VCaP (cell line): Measurements from ENCODE around the gene PIGL.

Experiments
- H3K27ac ChIP-seq: fragments of 450-650 bp; 2 replicates; pipeline ENCODE4 v1.5.1; 2017
- TF ChIP-seq, protein P1 (sequence below): fragments of 450-650 bp; conservative IDR thresholded peaks from 2 replicates; pipeline ENCODE4 v1.5.1; 2017; ENCODE audit warnings: mild to moderate bottlenecking, moderate library complexity

Gene PIGL

DNA sequence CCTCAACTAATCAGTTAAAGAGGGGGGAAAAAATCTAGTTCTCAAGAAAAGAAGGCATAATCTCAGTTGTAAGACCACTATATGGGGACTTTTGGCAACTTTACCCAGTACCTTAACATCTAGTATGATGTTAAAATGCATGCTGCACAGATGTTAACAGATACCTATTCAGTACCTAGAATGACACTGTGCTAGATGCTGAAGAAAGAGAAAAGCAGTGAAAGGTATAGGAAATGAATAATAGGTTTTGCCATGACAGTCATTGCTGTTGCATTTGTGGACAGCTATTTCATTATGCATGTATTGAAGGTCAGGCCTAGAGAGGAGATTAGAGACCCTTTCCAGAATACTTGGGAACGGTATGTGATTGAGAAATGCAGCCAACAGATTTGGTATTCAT lies 34.5 kb downstream of the PIGL start:
- no peak overlapping the region for H3K27ac ChIP-seq
- TF ChIP-seq, protein P1, sequence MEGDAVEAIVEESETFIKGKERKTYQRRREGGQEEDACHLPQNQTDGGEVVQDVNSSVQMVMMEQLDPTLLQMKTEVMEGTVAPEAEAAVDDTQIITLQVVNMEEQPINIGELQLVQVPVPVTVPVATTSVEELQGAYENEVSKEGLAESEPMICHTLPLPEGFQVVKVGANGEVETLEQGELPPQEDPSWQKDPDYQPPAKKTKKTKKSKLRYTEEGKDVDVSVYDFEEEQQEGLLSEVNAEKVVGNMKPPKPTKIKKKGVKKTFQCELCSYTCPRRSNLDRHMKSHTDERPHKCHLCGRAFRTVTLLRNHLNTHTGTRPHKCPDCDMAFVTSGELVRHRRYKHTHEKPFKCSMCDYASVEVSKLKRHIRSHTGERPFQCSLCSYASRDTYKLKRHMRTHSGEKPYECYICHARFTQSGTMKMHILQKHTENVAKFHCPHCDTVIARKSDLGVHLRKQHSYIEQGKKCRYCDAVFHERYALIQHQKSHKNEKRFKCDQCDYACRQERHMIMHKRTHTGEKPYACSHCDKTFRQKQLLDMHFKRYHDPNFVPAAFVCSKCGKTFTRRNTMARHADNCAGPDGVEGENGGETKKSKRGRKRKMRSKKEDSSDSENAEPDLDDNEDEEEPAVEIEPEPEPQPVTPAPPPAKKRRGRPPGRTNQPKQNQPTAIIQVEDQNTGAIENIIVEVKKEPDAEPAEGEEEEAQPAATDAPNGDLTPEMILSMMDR: no peak

DNA sequence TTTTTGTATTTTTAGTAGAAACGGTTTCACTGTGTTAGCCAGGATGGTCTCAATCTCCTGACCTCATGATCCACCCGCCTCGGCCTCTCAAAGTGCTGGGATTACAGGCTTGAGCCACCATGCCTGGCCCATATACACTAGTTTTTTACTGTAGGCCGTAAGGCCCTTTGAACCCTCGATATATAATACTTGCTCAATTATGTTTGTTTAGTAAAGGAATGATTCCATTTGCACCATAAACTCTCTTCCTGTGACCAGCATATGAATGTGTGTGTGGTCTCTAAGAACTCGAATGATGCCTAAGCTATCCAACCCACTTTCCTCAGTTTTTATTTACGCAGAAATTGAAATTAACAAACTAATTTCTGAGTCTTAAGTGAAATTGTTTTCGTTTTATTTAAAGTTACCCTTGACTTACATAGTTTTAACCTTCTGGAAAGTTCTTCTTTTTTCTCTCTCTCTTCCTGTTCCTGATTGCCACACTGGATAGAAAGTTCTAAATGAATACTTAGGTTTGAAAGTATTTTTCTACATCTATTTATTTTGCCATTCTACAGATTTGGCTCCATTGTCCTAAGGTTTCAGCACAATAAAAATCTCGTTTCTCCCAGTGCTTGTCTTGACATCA lies 37.9 kb downstream of the PIGL start:
- TF ChIP-seq, protein P1: no peak
- H3K27ac ChIP-seq: peak overlapping the region; percentile 53

DNA sequence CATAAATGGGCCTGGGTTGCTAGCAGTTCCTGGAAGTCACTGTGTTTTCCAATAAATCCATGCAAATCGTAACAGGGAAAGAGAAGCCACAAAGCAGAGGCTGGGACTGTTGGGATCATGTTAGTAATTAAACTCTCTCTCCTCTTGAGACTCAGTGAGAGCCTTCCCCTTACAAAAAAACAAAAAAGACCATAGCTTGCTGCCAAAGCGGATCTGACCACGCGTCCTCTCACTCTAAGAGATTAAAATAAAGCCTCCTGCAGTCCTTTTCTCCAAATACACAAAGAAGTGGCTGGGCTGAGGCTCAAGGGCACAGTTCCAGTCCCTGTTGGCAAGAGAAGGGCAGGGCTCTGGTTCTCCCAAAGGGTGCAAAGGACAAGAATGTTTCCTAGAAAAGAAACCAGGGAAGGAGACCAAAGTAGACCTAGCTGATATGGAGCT lies 38.5 kb downstream of the PIGL start:
- TF ChIP-seq, protein P1: no peak
- H3K27ac ChIP-seq: peak overlapping the region; percentile 53

DNA sequence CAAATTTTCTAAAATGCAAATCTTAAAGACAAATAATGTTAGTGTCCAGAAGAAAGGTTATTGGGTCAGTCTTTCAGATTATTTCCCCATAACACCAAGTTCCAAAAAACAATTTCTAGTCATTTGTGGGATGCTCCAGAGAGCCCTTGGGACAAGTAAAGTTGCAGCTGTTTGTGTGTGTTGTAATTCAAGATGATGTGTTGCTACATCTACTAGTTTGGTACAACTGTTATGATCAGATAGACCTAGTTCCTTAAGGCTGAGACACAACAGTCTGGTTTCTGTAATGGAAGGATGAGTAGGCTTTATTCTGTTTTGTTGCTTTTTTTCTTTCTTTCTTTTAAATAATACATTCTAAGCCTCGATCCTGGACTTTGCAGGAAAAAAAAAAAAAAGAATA lies 41.9 kb downstream of the PIGL start:
- TF ChIP-seq, protein P1: no peak
- no peak overlapping the region for H3K27ac ChIP-seq

DNA sequence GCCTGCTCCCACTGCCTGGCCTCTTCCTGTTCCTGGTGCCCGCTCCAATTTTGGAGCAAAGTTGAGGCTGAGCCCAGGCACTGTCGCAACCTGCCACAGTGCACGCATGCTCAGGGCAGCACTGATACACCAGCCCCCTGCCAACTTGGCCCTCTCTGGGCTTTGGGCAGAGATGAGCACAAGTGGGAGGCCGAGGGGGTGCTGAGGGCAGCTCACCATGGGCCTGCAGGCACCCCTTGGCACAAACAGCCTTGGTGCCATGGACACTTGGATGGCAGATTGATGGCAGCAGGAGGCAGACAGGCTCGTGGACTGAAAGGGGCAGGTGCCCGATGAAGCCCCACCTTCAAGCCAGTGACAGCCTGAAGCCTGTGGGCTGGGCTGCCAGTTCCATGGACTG lies 42.9 kb downstream of the PIGL start:
- no peak overlapping the region for H3K27ac ChIP-seq
- TF ChIP-seq, protein P1: no peak

DNA sequence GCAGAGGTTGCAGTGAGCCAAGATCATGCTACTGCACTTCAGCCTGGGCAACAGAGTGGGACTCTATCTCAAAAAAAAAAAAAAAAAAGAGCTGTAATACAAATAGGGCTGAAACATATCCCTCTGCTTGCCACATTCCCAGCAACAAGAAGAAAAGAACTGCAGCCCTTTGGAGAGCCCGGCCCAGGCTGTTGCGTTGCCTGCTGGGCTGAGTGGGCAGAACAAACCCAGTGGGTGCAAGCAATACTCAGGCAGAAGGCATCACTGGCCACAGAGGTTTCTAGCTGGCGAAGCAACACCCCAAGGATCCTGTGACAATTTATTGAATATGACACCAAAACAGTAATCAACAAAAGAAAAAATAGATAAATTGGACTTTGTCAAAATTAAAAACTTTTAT lies 44.0 kb downstream of the PIGL start:
- TF ChIP-seq, protein P1: no peak
- H3K27ac ChIP-seq: no peak overlapping the region

DNA sequence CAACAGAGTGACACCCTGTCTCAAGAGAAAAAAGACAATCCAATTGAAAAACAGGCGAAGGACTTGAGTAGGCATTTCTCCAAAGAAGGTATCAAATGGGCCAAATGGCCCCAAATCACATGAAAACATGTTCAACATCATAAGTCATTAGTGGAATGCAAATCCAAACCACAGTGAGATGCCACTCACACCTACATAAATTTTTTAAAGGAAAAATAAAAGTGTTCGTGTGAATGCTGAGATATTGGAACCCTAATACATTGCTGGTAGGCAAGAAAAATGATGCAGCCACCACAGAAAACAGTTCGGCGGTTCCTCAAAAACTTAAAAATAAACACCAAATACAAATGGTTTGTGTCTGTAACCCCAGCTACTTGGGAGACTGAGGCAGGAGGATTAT lies 45.2 kb downstream of the PIGL start:
- H3K27ac ChIP-seq: no peak overlapping the region
- TF ChIP-seq, protein P1: no peak
